Breast epithelium (tissue), 4 donors: ENCODE results near the gene DMRT1. TPM values are rescaled to one million over a fixed set of nuclear protein-coding genes. Genes with fewer than 3 reads are reported as not detected.

Experiments used
- DNase-seq, 2 donors: peaks; one replicate each; pipeline ENCODE4 v3.0.0-alpha.2; 2019; ENCODE audit warnings: low spot score in 2 of 2
- H3K27ac ChIP-seq, 2 donors: fragments of 200-600 bp; sonication (generic) in 1 of 2; one replicate each; pipeline ENCODE4 v1.5.1; 2016 to 2019; ENCODE audit warnings: mild to moderate bottlenecking in 1 of 2
- H3K27me3 ChIP-seq, 2 donors: fragments of 200-600 bp; sonication (generic) in 1 of 2; one replicate each; pipeline versions ENCODE4 v1.5.1 to v1.6.0; 2017 to 2019; ENCODE audit warnings: control low read depth in 1 of 2, mild to moderate bottlenecking in 1 of 2
- H3K36me3 ChIP-seq: fragments of 200-600 bp; one replicate; pipeline ENCODE4 v1.5.1; 2019
- H3K4me1 ChIP-seq, 2 donors: fragments of 200-600 bp; sonication (generic); one replicate each; pipeline ENCODE4 v1.5.1; 2016 to 2019; ENCODE audit warnings: control low read depth in 1 of 2
- H3K4me3 ChIP-seq, 3 donors: fragments of 200-600 bp; sonication (generic); 1 replicate in 2 of 3; 2 replicates in 1 of 3; pipeline ENCODE4 v1.5.1; 2016 to 2019; ENCODE audit warnings: mild to moderate bottlenecking in 3 of 3, moderate library complexity in 2 of 3
- H3K9me3 ChIP-seq, 2 donors: fragments of 200-600 bp; sonication (generic) in 1 of 2; one replicate each; pipeline ENCODE4 v1.5.1; 2016 to 2019; ENCODE audit warnings: control low read depth in 1 of 2
- POLR2A ChIP-seq: fragments of 450-650 bp; IDR thresholded peaks from one replicate; pipeline ENCODE4 v1.6.1; 2016; ENCODE audit warnings: antibody characterized with exemption, mild to moderate bottlenecking, moderate library complexity
- POLR2AphosphoS5 ChIP-seq, 3 donors: sonication (generic); formaldehyde crosslinking; IDR thresholded peaks; one replicate each; pipeline ENCODE4 v1.6.1; 2017; ENCODE audit warnings: antibody characterized with exemption in 3 of 3
- intact Hi-C: fragments of 100-400 bp; cut with DNase I; formaldehyde crosslinking; loops from one replicate; pipeline ENCODE4 v1.15.1; 2023; ENCODE audit warnings: low total_unique reads
- total RNA-seq, 3 donors: library from RNA; depleted of rRNA; stranded (reverse); fragments of >200 nt; gene quantifications; one replicate each; pipeline ENCODE4 v1.1.0, GENCODE V29; 2016
- TF ChIP-seq, protein P1 (sequence below), 3 donors: fragments of 450-650 bp; IDR thresholded peaks; one replicate each; pipeline ENCODE4 v1.5.1; 2016 to 2017; ENCODE audit warnings: antibody characterized with exemption in 3 of 3, mild to moderate bottlenecking in 3 of 3, moderate library complexity in 3 of 3

The DMRT1 gene
- total RNA-seq, 3 donors from 2014 or later = not detected

DNA sequence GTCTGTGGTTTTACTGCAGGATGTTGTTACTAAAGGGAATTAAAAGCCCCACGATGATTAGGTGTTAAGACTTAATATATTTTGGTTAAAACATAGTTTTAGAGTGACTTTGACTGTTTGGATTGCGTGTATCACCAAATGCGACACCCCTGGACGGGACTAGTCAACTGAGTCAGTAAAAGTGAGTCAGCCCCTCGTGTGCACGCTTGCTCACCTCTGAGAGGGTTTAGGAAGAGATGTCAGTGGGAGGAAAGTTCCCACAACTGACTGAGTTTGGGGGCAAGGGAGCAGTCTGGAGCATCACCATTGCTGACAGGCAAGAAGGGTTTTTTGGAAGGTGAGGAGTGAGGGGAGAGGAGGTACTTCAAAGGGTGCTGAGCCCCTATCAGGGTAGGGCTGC lies 120.5 kb downstream of the DMRT1 start:
- no peak overlapping the region for H3K4me3 ChIP-seq
- no peak for DNase-seq
- H3K9me3 ChIP-seq = no peaks in the 10 kb centered on the region
- intact Hi-C loops = no loop called here
- no peaks in the 10 kb centered on the region for H3K4me1 ChIP-seq
- peaks cover 0 to 53% of the 10 kb centered on the region in 2 donors for H3K27me3 ChIP-seq
- H3K27ac ChIP-seq = no peak overlapping the region
- TF ChIP-seq POLR2A = no peak
- no peak for TF ChIP-seq POLR2AphosphoS5 (IDR thresholded peaks at IDR 0.05)
- H3K36me3 ChIP-seq = no peaks in the 10 kb centered on the region

DNA sequence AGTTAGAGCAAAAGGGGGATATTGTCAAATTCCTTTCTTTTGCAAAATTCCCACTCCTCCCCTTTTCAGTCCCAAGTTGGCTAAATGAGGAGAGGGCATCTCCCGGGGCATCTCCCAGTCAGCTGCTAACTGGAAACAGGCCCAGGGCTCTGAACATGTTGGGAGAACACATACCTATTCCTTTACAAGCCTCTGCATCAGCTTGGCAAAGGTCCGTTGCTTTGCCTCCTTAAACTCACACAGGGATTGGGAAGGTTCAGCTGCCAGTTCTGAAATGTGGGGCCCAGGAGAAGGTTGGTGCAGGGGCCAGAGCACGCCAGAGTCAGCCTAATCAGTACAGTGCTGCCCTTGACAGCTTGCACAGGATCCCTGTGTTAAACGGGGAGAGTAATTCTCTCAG lies 124.0 kb downstream of the DMRT1 start:
- DNase-seq = no peak
- Histone ChIP-seq H3K36me3 (no peaks in the 10 kb centered on the region), H3K9me3 (no peaks in the 10 kb centered on the region), H3K27me3 (peaks cover 11 to 80% of the 10 kb centered on the region in 2 donors), H3K4me3 (no peak overlapping the region), H3K4me1 (no peaks in the 10 kb centered on the region), H3K27ac (no peak overlapping the region)
- intact Hi-C loops = no loop called here
- TF ChIP-seq POLR2A = no peak
- TF ChIP-seq, protein P1, sequence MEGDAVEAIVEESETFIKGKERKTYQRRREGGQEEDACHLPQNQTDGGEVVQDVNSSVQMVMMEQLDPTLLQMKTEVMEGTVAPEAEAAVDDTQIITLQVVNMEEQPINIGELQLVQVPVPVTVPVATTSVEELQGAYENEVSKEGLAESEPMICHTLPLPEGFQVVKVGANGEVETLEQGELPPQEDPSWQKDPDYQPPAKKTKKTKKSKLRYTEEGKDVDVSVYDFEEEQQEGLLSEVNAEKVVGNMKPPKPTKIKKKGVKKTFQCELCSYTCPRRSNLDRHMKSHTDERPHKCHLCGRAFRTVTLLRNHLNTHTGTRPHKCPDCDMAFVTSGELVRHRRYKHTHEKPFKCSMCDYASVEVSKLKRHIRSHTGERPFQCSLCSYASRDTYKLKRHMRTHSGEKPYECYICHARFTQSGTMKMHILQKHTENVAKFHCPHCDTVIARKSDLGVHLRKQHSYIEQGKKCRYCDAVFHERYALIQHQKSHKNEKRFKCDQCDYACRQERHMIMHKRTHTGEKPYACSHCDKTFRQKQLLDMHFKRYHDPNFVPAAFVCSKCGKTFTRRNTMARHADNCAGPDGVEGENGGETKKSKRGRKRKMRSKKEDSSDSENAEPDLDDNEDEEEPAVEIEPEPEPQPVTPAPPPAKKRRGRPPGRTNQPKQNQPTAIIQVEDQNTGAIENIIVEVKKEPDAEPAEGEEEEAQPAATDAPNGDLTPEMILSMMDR (IDR thresholded peaks at IDR 0.05) = no peak
- no peak for TF ChIP-seq POLR2AphosphoS5 (IDR thresholded peaks at IDR 0.05)

DNA sequence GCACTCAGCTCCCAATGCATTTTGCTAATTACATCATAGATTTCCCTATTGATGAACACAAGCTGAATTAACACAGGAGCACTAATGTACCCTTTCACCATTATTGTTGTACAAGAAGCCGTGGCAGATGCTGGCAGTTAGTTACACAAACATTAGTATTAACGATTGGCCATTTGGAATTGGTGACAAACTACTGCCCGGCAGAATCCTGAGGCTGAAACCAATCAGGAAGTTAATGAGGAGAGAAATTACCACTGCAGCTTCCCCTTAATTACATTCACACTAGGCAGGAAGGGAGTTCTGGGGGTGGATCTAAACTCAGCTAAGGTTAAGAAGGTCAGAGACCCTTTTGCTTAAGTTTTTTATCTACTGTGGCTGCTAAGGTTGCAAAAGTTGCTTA lies 125.4 kb downstream of the DMRT1 start:
- Histone ChIP-seq H3K36me3 (no peaks in the 10 kb centered on the region), H3K4me1 (no peaks in the 10 kb centered on the region), H3K27me3 (peaks cover 16 to 82% of the 10 kb centered on the region in 2 donors), H3K9me3 (no peaks in the 10 kb centered on the region), H3K27ac (no peak overlapping the region), H3K4me3 (no peak overlapping the region)
- TF ChIP-seq POLR2A = no peak
- intact Hi-C loops = no loop called here
- no peak for DNase-seq

DNA sequence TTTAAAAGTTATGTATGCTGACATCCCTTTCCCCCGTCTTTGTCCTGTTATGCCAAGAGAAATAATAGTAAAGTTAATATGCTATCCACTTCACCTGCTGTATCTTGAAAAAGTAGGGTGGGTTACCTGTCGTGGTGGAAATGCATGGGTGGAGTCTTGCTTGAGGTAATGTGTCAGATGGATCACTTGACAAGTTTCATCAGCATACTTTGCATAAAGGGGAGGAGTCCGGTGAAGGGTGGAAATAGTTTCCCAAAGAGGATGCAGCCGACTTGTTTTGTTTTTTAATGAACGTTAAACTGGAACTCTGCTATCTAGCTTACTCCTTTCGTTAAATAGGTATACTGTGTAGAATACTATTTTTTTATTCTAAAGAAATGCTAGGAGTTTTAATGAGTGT lies 125.9 kb downstream of the DMRT1 start:
- H3K36me3 ChIP-seq = no peaks in the 10 kb centered on the region
- intact Hi-C loops = no loop called here
- TF ChIP-seq, protein P1 (IDR thresholded peaks at IDR 0.05) = no peak
- TF ChIP-seq POLR2AphosphoS5 (IDR thresholded peaks at IDR 0.05) (no peak), POLR2A (no peak)
- DNase-seq = no peak
- no peaks in the 10 kb centered on the region for H3K4me1 ChIP-seq
- H3K4me3 ChIP-seq = no peak overlapping the region
- no peak overlapping the region for H3K27ac ChIP-seq
- peaks cover 19 to 82% of the 10 kb centered on the region in 2 donors for H3K27me3 ChIP-seq
- no peaks in the 10 kb centered on the region for H3K9me3 ChIP-seq

DNA sequence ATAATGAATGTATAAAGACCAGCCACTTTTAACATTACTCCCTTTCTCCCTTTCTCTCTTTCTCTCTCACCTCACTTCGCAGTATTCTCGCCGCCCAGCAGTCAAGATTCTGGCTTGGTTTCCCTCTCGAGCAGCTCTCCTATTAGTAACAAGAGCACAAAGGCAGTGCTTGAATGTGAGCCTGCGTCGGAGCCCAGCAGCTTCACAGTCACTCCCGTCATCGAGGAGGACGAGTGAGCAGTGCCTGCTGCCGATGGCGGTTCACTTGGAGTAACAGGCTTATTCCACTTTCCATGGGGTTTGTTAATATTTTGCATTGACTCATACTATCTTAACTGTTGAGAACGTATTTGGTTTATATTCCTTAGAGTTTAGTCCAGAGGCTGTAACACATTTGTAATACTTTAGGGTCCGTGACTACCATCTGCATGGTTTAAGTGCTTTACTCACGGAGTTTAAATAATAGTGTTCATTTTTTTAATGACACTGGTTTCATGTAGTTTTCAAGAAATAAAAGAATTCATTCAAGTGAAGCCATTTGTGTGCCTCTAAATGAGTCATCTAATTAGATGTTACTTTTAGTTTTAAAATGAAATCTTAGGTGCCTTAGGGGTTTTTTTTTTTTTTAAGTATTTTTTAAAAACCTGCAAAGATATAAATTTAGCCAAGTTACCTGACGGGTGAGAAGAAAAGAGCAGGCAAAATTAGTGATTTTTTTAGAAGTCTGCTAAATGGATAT lies 126.6 kb downstream of the DMRT1 start:
- Histone ChIP-seq H3K36me3 (no peaks in the 10 kb centered on the region), H3K4me3 (no peak overlapping the region), H3K27ac (no peak overlapping the region), H3K4me1 (no peaks in the 10 kb centered on the region), H3K27me3 (peaks cover 19 to 84% of the 10 kb centered on the region in 2 donors), H3K9me3 (no peaks in the 10 kb centered on the region)
- DNase-seq = no peak
- TF ChIP-seq POLR2AphosphoS5 (IDR thresholded peaks at IDR 0.05) (no peak), POLR2A (no peak)
- TF ChIP-seq, protein P1 (IDR thresholded peaks at IDR 0.05) = no peak
- intact Hi-C loops = no loop called here

DNA sequence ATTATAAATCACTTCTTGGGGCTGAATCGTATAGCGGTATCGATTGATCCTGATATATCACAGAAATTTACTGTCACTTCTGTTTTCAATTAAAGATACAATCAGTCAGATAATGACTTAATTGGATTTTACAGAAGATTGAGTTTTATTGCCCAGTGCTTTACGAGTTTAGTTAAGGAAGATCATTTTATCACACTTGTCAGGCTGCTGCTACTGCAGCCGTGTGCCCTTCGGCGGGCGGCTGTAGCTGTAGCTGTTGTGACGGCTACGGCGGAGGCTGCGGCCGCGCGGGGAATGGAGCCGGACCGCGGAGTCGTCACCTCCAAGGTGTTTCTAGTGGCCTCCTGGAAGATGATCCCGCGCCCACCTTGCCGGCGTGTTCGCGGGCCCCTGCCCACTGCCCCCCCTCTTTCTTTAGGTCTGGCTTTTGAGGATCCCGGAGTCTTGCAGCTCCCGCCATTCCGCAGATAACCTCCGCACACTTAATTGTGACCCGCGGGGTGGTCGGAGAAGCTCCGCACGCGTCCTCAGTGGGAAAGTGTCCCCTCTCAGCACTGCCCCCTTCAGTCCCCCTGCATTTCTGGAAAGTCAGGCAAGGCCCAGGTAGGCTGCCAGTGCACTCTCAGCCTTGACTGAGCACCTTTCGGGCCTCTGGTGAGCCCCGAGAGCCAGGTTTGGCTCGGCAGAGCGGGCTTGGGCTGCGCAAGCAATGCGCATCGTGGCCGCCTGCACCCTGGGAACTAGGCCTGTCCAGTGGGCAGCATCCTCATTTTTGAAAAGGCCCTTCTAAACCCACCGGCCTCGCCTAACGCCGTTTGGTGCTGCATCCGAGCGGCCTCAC lies 128.0 kb downstream of the DMRT1 start:
- Histone ChIP-seq H3K4me1 (no peaks in the 10 kb centered on the region), H3K27me3 (peaks cover 19 to 97% of the 10 kb centered on the region in 2 donors), H3K4me3 (no peak overlapping the region), H3K27ac (no peak overlapping the region), H3K9me3 (no peaks in the 10 kb centered on the region), H3K36me3 (no peaks in the 10 kb centered on the region)
- DNase-seq = no peak
- intact Hi-C loops = no loop called here
- TF ChIP-seq, protein P1 (IDR thresholded peaks at IDR 0.05) = no peak
